Neutrophil (primary cell): ENCODE data around the gene CAMTA1.

Source experiments
- H3K27ac ChIP-seq: fragments of 200-600 bp; sonication (generic); 2 replicates; pipeline ENCODE4 v1.5.1; 2016; ENCODE audit warnings: mild to moderate bottlenecking, moderate library complexity
- H3K27me3 ChIP-seq: fragments of 200-600 bp; sonication (generic); 2 replicates; pipeline ENCODE4 v1.6.0; 2016; ENCODE audit warnings: mild to moderate bottlenecking
- H3K36me3 ChIP-seq: fragments of 200-600 bp; sonication (generic); 2 replicates; pipeline ENCODE4 v1.5.1; 2017
- H3K4me1 ChIP-seq, 2 experiments: fragments of 200-600 bp in 1 of 2; sonication (generic) in 1 of 2; 1 replicate in 1 of 2; 2 replicates in 1 of 2; pipeline versions ENCODE4 v1.5.1 to v1.6.1; 2013 to 2016; ENCODE audit warnings: low read depth in 1 of 2, low read length in 1 of 2, mild to moderate bottlenecking in 1 of 2, moderate library complexity in 1 of 2; ENCODE audit not compliant: control insufficient read depth in 1 of 2, insufficient read depth in 1 of 2
- H3K4me3 ChIP-seq, 2 experiments: fragments of 200-600 bp in 1 of 2; sonication (generic) in 1 of 2; 1 replicate in 1 of 2; 2 replicates in 1 of 2; pipeline ENCODE4 v1.5.1; 2013 to 2016; ENCODE audit warnings: low read depth in 1 of 2, low read length in 1 of 2, mild to moderate bottlenecking in 1 of 2, moderate library complexity in 1 of 2
- H3K9me3 ChIP-seq: fragments of 200-600 bp; sonication (generic); 2 replicates; pipeline ENCODE4 v1.5.1; 2016
- TF ChIP-seq, protein P1 (sequence below): fragments of 200-600 bp; sonication (generic); IDR thresholded peaks from 2 replicates; pipeline ENCODE4 v1.5.1; 2016; ENCODE audit warnings: antibody characterized with exemption

Gene CAMTA1

DNA sequence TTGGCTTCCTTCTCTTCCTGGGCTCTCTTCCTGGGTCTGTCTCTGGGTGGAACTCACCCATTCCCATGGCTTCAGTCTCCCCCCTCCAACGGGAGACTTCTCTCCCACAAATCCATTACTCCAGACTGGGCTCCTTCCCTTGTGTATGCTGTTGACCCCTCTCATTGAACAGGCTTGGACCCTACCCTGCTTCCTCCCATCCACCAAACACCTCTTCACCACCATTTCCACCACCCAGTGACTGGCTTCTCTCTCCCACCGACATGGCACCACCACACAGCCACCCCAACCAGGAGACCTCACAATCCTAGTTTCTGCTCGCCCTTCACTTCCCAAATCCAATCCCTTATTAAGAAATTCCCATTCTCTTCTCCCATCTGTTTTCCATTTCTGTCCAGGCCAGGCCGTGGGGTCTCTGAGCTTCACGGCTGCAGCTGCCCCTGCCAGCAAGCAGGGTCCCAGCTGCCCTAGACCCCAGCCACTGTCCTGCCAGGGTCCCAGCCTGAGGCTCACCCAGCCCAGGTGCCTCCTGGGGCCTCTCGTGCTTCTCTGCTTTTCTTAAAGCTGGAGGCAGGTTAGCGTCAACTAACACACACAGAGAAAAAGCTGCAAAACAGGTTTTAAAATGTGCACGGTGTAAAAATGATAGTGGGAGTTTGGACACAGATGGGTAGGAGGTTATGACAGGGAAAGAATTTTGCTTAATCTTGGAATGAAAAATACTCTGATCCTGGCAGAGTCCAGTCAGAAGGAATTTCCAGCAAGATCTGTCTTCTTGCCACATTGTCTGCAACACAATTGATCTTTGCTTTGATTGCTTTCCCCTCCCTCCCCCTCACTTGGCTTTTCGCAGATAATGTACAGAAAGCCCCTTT, 602.0 kb downstream of the CAMTA1 start:
- no peaks in the 10 kb centered on the region for H3K9me3 ChIP-seq
- H3K36me3 ChIP-seq = no peaks in the 10 kb centered on the region
- H3K4me1 ChIP-seq = no peaks in the 10 kb centered on the region
- no peak overlapping the region for H3K4me3 ChIP-seq
- TF ChIP-seq, protein P1, sequence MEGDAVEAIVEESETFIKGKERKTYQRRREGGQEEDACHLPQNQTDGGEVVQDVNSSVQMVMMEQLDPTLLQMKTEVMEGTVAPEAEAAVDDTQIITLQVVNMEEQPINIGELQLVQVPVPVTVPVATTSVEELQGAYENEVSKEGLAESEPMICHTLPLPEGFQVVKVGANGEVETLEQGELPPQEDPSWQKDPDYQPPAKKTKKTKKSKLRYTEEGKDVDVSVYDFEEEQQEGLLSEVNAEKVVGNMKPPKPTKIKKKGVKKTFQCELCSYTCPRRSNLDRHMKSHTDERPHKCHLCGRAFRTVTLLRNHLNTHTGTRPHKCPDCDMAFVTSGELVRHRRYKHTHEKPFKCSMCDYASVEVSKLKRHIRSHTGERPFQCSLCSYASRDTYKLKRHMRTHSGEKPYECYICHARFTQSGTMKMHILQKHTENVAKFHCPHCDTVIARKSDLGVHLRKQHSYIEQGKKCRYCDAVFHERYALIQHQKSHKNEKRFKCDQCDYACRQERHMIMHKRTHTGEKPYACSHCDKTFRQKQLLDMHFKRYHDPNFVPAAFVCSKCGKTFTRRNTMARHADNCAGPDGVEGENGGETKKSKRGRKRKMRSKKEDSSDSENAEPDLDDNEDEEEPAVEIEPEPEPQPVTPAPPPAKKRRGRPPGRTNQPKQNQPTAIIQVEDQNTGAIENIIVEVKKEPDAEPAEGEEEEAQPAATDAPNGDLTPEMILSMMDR = no peak
- no peak overlapping the region for H3K27ac ChIP-seq
- H3K27me3 ChIP-seq = no peaks in the 10 kb centered on the region

DNA sequence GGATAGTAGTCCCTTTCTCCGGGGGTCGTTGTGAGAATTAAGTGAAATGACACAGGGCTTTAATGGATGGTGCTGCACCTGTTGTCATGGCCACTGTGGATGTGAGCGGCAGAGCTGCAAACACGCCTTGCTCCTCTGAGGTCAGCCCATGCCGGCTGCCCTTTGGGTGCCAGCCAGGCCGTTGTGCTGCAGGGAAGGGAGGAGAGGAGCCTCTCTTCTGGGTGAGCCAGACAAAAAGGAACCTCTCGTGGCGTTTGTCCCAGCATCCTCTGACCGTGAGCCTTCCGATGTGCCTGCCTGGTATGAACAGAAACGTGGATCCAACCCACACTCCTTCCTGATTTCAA, 602.9 kb downstream of the CAMTA1 start:
- TF ChIP-seq, protein P1 = no peak
- no peak overlapping the region for H3K27ac ChIP-seq
- H3K9me3 ChIP-seq = no peaks in the 10 kb centered on the region
- no peaks in the 10 kb centered on the region for H3K27me3 ChIP-seq
- H3K4me3 ChIP-seq = no peak overlapping the region
- H3K4me1 ChIP-seq = no peaks in the 10 kb centered on the region
- H3K36me3 ChIP-seq = no peaks in the 10 kb centered on the region

DNA sequence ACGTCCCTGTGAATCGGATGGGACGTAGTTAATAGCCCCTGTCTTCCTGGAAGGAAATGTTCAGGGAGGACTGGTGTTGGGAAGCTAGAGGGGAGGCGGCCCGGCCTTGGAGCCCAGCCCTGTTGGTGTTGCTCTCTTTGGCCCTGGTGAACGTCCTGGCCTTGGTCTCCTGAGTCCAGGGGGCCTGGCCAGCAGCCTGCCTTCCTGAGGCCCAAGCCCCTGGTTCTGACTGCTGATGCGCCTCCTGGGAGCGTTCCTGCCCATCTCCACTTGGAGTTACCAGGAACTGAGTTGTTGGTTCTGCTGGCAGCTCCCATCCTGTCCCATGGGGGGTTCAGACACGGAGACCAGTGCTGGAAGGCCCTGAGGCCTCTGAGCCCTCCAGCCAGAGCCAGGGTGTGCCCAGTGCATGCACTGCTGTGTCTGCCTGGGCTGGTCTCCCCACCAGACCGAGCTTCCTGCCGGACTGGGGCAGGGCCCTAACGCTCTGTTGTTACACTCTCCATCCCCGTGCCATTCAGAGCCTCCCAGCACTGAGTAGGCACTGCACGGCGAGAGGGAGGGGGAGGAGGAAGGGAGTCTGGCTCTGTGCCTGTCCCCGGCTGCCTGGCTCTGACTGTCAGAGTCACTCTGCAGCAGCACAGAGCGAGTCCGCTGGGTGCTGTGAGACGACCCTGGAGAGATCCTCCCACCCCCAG, 603.4 kb downstream of the CAMTA1 start:
- no peak overlapping the region for H3K4me3 ChIP-seq
- no peaks in the 10 kb centered on the region for H3K27me3 ChIP-seq
- H3K4me1 ChIP-seq = no peaks in the 10 kb centered on the region
- no peaks in the 10 kb centered on the region for H3K36me3 ChIP-seq
- TF ChIP-seq, protein P1 = no peak
- no peak overlapping the region for H3K27ac ChIP-seq
- no peaks in the 10 kb centered on the region for H3K9me3 ChIP-seq

DNA sequence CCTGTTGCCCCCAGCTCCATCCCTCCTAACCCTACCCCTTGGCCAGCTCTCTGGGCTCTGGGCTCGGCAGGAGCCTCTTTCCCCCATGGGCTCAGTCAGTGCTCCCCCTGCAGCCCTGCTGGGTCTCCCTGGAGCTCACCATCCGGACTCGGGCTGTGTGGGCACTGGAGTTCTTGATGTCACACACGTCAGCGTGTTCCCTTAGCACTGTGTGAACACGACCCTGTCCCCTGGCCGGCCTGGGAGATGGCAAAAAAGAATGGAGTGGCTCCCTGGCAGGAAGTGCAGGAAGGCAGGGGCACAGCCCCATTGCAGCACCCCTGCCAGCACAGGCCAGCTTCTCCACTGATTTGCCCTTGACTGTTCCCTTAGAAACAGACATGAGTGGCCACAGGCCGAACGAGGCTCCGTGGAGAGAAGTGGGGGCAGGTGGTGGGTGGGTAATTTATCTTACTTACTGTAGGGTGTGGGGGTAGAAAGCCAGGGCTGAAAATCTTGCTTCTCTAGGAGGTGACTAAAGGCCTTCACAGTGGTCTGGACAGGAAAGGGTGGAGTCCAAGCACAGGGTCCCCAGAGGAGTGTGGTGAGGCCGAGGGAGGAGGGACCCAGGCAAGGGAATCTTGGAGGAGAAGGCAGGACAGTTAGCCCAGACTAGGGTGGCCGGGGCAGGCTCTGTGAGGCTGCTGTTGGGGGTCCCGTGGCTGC, 604.1 kb downstream of the CAMTA1 start:
- Histone ChIP-seq H3K27me3 (no peaks in the 10 kb centered on the region), H3K36me3 (no peaks in the 10 kb centered on the region), H3K9me3 (no peaks in the 10 kb centered on the region), H3K4me1 (no peaks in the 10 kb centered on the region), H3K27ac (no peak overlapping the region), H3K4me3 (no peak overlapping the region)
- TF ChIP-seq, protein P1 = no peak

DNA sequence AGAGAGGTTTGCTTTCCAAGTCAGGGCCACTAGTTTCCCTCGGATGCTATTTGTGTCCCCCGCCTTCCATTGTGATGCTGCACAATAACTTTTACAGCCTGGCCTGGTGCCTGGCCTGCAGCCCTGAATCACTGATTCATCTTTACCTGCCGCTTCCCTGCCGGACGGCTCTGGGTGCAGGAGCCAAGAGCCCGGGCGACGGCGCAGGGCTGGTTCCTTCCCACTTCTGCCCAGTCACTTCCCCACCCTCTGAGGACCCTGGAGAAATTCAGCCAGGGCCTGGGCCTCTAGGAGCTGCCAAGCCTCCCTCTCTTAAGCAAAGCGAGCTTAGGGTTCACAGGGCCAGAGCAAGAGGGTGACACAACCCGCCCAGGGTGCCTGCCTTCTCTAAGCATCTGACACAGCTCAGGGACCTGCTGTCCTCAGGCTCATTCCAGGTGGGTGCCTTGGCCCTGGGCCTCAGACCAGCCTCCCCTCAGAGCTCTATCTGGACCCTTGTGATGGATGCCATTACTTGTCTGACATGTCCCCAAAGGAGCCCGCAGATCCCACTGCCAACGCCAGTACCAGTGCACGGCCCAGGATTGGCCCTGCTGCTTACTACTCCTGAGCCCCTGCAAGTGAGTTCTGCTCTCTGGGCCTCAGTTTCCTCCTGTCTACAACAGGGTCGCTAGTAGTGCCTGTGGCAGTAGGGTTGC, 604.8 kb downstream of the CAMTA1 start:
- Histone ChIP-seq H3K27ac (no peak overlapping the region), H3K36me3 (no peaks in the 10 kb centered on the region), H3K4me3 (no peak overlapping the region), H3K9me3 (no peaks in the 10 kb centered on the region), H3K4me1 (no peaks in the 10 kb centered on the region), H3K27me3 (no peaks in the 10 kb centered on the region)
- TF ChIP-seq, protein P1 = no peak
